Tibial nerve (tissue), 4 donors: ENCODE results near the gene CFTR. TPM values are rescaled to one million over a fixed set of nuclear protein-coding genes. Genes with fewer than 3 reads are reported as not detected.

Source experiments
- DNase-seq, 2 donors: peaks; one replicate each; pipeline ENCODE4 v3.0.0-alpha.2; 2019; ENCODE audit warnings: low spot score in 2 of 2
- H3K27ac ChIP-seq, 4 donors: fragments of 200-600 bp; sonication (generic) in 3 of 4; one replicate each; pipeline ENCODE4 v1.5.1; 2017 to 2019; ENCODE audit warnings: mild to moderate bottlenecking in 1 of 4
- H3K27me3 ChIP-seq, 2 donors: fragments of 200-600 bp; sonication (generic) in 1 of 2; one replicate each; pipeline versions ENCODE4 v1.5.1 to v1.6.0; 2017 to 2019
- H3K36me3 ChIP-seq, 3 donors: fragments of 200-600 bp; sonication (generic); one replicate each; pipeline ENCODE4 v1.5.1; 2018 to 2019
- H3K4me1 ChIP-seq, 4 donors: fragments of 200-600 bp; sonication (generic) in 3 of 4; one replicate each; pipeline ENCODE4 v1.5.1; 2017 to 2019
- H3K4me3 ChIP-seq, 4 donors: fragments of 200-600 bp; sonication (generic) in 3 of 4; one replicate each; pipeline ENCODE4 v1.5.1; 2017 to 2019; ENCODE audit warnings: mild to moderate bottlenecking in 1 of 4, moderate library complexity in 1 of 4
- H3K9me3 ChIP-seq, 4 donors: fragments of 200-600 bp; sonication (generic) in 3 of 4; one replicate each; pipeline ENCODE4 v1.5.1; 2017 to 2019
- CTCF ChIP-seq, 5 experiments: fragments of 200-600 bp in 3 of 5; fragments of 450-650 bp in 2 of 5; sonication (generic) in 3 of 5; IDR thresholded peaks; one replicate each; pipeline ENCODE4 v1.5.1; 2016 to 2019; ENCODE audit warnings: antibody characterized with exemption in 5 of 5, mild to moderate bottlenecking in 3 of 5, moderate library complexity in 2 of 5
- EP300 ChIP-seq, 2 donors: sonication (generic); formaldehyde crosslinking; IDR thresholded peaks; one replicate each; pipeline ENCODE4 v1.6.1; 2017; ENCODE audit warnings: antibody characterized with exemption in 2 of 2, mild to moderate bottlenecking in 1 of 2
- POLR2A ChIP-seq, 2 donors: fragments of 450-650 bp; IDR thresholded peaks; one replicate each; pipeline ENCODE4 v1.6.1; 2017; ENCODE audit warnings: antibody characterized with exemption in 2 of 2, mild to moderate bottlenecking in 2 of 2, moderate library complexity in 2 of 2
- WGBS, 2 donors: methylation state at CpG; one replicate each; pipeline ENCODE4 v1.1.5; 2018; 5-methylcytosine and 5-hydroxymethylcytosine counted together
- total RNA-seq, 4 donors: library from RNA; depleted of rRNA; stranded (reverse); fragments of >200 nt; gene quantifications; one replicate each; pipeline ENCODE4 v1.1.0, GENCODE V29; 2016

Gene CFTR
- total RNA-seq, 4 donors from 2014 or later: under 0.01 TPM; not detected in 3

- no peaks in the 10 kb centered on the region for H3K9me3 ChIP-seq
- no peak for TF ChIP-seq POLR2A (IDR thresholded peaks at IDR 0.05)
- no peak for TF ChIP-seq CTCF (IDR thresholded peaks at IDR 0.05)
- no peak for TF ChIP-seq EP300 (IDR thresholded peaks at IDR 0.05)
- H3K27ac ChIP-seq: no peak overlapping the region
- H3K4me3 ChIP-seq: no peak overlapping the region
- WGBS, 2 donors: 16 to 23% methylated on average over 2 of the region's 2 CpGs
- H3K4me1 ChIP-seq: peaks cover 0 to 4% (median 0%) of the 10 kb centered on the region in 4 donors
- H3K36me3 ChIP-seq: no peaks in the 10 kb centered on the region
- DNase-seq: no peak
- H3K27me3 ChIP-seq: peaks cover 0 to 13% of the 10 kb centered on the region in 2 donors
These were observed 5.3 kb downstream of the CFTR start for GRCh38 chr7:117485118-117485620.

GRCh38 chr7:117489016-117489415 is 9.2 kb downstream of the CFTR start:
- no peaks in the 10 kb centered on the region for H3K36me3 ChIP-seq
- H3K27me3 ChIP-seq: no peaks in the 10 kb centered on the region
- WGBS, 2 donors: 88 to 93% methylated on average over 3 of the region's 3 CpGs
- H3K4me3 ChIP-seq: no peak overlapping the region
- DNase-seq: no peak
- no peaks in the 10 kb centered on the region for H3K9me3 ChIP-seq
- no peaks in the 10 kb centered on the region for H3K4me1 ChIP-seq
- H3K27ac ChIP-seq: no peak overlapping the region
- TF ChIP-seq CTCF (IDR thresholded peaks at IDR 0.05) (no peak), EP300 (IDR thresholded peaks at IDR 0.05) (no peak), POLR2A (IDR thresholded peaks at IDR 0.05) (no peak)

DNA sequence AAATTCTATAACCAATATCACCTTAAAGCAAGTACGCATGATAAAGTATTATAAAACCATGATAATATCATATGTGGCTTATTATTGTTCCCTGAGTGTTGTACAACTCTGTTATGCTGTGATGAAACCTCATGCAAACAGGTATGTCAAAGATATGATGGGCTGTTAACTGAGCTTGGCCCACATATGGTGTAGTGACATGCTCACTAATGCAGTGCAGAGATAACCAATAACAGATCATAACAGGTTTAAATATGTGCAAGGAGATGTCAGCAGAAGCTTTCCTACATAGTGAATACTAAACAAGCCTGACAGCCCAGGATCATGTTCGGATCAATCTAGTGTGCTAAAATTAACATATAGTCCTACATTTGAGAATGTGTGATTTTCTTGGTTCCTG is 9.6 kb downstream of the CFTR start:
- Histone ChIP-seq H3K9me3 (no peaks in the 10 kb centered on the region), H3K36me3 (no peaks in the 10 kb centered on the region), H3K27ac (no peak overlapping the region), H3K4me1 (no peaks in the 10 kb centered on the region), H3K4me3 (no peak overlapping the region), H3K27me3 (no peaks in the 10 kb centered on the region)
- no peak for DNase-seq
- TF ChIP-seq CTCF (IDR thresholded peaks at IDR 0.05) (no peak), POLR2A (IDR thresholded peaks at IDR 0.05) (no peak), EP300 (IDR thresholded peaks at IDR 0.05) (no peak)
- 90 to 94% methylated on average over 2 of the region's 2 CpGs for WGBS, 2 donors

- Histone ChIP-seq H3K27ac (no peak overlapping the region), H3K27me3 (no peaks in the 10 kb centered on the region), H3K9me3 (no peaks in the 10 kb centered on the region), H3K36me3 (no peaks in the 10 kb centered on the region), H3K4me1 (no peaks in the 10 kb centered on the region), H3K4me3 (no peak overlapping the region)
- WGBS, 2 donors: 80 to 90% methylated on average over 1 of the region's 1 CpG
- TF ChIP-seq POLR2A (IDR thresholded peaks at IDR 0.05) (no peak), EP300 (IDR thresholded peaks at IDR 0.05) (no peak), CTCF (IDR thresholded peaks at IDR 0.05) (no peak)
- DNase-seq: no peak
These were observed 10.1 kb downstream of the CFTR start for GRCh38 chr7:117489911-117490310.

GRCh38 chr7:117492649-117493048 is 12.8 kb downstream of the CFTR start:
- TF ChIP-seq POLR2A (IDR thresholded peaks at IDR 0.05) (no peak), CTCF (IDR thresholded peaks at IDR 0.05) (no peak), EP300 (IDR thresholded peaks at IDR 0.05) (no peak)
- 71 to 77% methylated on average over 2 of the region's 2 CpGs for WGBS, 2 donors

More at GRCh38 chr7:117492649-117493048, 12.8 kb downstream of the CFTR start:
- Histone ChIP-seq H3K4me1 (no peaks in the 10 kb centered on the region), H3K27me3 (no peaks in the 10 kb centered on the region), H3K4me3 (no peak overlapping the region), H3K27ac (no peak overlapping the region), H3K9me3 (no peaks in the 10 kb centered on the region), H3K36me3 (no peaks in the 10 kb centered on the region)
- no peak for DNase-seq
